LHCN-M2 (cell line): ENCODE data around the gene TECTA. TPM values are rescaled to one million over a fixed set of nuclear protein-coding genes. Genes with fewer than 3 reads are reported as not detected.
A peak's percentile ranks its signal among the peaks of the same experiment; 100 is the strongest.
"Not testable (repeated sequence)": the region's sequence is repeated elsewhere in the genome, so short reads cannot be mapped to it uniquely, and the experiment has no call there.

Source experiments
- DNase-seq: peaks from one replicate; pipeline ENCODE4 v3.0.0-alpha.2; 2012; ENCODE audit warnings: low read depth
- total RNA-seq: library from RNA; depleted of rRNA; stranded (reverse); fragments of >200 nt; gene quantifications from 2 replicates; pipeline ENCODE4 v1.2.3, GENCODE V29; 2014

TECTA gene
- total RNA-seq, 1 experiment from 2014 or later, result 0.40 TPM

GRCh38 chr11:121163658-121164308 is 62.7 kb downstream of the TECTA start:
- DNase-seq, result no peak

DNA sequence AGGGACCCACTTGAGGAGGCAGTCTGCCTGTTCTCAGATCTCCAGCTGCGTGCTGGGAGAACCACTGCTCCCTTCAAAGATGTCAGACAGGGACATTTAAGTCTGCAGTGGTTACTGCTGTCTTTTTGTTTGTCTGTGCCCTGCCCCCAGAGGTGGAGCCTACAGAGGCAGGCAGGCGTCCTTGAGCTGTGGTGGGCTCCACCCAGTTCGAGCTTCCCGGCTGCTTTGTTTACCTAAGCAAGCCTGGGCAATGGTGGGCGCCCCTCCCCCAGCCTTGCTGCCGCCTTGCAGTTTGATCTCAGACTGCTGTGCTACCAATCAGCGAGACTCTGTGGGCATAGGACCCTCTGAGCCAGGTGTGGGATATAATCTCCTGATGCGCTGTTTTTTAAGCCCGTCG is 76.6 kb downstream of the TECTA start:
- not testable (repeated sequence) for DNase-seq

- no peak for DNase-seq
Measured at GRCh38 chr11:121179306-121179705, 78.3 kb downstream of the TECTA start.

DNA sequence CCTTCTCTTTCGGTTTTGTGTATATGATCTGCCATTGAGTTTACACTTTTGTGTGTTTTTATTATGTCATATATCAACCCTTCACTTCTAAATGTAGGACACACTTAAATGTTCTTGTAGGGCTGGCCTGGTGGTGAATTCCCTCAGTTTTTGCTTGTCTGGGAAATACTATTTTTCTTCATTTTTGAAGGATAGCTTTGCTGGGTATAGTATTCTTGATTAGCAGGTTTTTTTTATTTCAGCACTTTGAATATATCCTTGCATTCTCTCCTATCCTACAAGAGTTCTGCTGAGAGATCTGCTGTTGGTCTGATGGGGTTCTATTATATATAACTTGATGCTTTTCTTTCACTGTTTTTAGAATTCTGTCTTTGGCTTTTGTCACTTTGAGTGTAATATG is 79.1 kb downstream of the TECTA start:
- DNase-seq, result no peak

GRCh38 chr11:121188776-121189175 is 87.7 kb downstream of the TECTA start:
- DNase-seq, result no peak

GRCh38 chr11:121191818-121192217 is 90.8 kb downstream of the TECTA start:
- no peak for DNase-seq

- DNase-seq, result peak; percentile 59
Measured at GRCh38 chr11:121194731-121195596, 93.9 kb downstream of the TECTA start.

GRCh38 chr11:121198491-121198890 is 97.4 kb downstream of the TECTA start:
- DNase-seq, result no peak

DNA sequence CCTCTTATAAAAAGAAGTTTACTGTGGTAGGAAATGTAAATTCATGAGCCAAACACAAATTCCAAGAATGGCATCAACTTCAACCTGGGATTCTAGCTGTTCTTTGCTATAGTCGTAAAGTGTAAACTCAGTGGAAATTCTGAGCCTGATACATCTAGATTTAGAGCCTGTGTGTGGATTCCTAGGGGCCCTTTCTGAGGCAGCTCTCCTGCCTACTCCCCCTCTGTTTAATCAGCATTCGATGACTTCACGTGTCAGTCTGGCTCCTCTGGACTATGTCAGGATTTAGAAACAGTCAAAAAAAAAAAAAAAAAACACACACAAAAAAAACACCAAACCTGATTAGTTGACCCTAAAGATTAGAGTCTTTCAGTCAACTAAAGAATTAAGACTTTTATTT is 98.5 kb downstream of the TECTA start:
- DNase-seq, result no peak

DNA sequence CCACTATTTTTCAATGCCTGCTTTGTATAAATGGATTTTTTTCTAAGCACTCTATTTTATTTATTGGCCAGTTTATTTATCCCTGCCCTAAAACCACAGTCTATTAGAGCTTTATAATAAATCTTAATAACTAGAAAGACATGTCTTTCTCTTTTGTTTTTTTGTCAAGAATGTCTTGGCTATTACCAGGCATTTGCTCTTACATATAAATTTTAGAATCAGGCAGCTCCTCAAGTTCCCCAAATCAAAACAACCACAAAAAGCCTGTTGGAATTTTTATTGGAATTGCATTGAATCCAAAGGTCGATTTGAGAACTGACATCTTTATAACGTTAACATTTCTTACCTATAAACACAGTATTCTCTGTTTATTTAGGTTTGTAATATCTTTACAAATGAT is 105.8 kb downstream of the TECTA start:
- DNase-seq, result peak; percentile 2

DNA sequence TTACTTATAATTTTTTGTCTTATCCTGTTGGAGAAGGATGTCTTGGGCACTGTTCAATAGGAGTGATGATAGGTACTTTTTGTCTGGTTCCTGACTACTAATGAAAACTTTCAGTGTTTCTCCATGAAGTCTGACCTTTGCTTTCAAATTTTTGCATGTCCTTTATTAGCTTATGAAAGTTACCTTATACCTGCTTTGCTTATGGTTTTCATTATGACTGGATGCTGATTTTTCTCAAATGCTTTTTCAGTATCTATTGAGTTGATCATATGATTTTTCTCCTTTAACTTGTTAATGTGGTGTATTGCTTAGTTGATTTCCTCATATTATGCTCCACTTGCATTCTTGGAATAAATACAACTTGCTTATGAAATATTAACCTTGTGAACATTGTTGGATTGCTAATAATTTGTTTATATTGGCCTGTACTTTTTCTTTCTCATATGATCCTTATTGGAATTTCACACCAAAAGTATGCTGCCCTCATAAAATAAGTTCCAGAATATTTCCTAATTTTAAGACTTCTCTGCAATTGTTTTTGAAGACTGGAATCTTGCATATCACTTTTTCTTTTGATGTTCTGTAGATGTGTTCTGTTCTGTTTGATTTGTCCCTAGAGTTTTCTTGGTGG is 106.6 kb downstream of the TECTA start:
- peak; percentile 32 for DNase-seq

DNA sequence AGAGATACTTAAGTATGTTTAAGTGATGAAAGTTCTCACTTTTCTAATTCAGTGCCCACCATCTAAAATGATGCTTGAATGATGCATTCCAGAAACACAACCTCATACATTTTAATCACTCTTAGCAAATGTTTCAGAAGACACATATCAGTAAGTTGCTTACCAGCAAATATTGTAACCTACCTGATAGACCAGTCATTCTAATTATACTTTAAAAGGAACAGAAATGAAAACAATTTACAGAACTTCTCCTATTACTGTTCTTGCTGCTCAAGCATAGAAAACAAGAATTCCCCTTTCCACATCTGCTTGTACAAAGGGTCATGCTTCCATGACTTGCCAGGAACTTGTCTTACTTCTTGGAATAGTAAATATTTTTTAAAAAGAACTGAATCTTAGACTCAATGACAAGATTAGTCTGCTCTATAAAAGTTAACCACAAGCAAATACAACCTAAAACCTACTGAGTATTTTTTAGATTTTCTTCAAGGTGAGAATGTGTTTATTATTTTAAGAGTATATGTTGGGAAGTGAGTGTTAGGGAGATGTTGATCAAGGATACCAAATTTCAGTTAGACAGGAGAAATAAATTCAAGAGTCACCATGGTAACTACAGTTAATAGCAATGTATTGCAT is 109.5 kb downstream of the TECTA start:
- DNase-seq, result no peak

- no peak for DNase-seq
Measured at GRCh38 chr11:121211626-121212025, 110.6 kb downstream of the TECTA start.

- DNase-seq, result peak; percentile 8
Measured at GRCh38 chr11:121212536-121213361, 111.7 kb downstream of the TECTA start.

DNA sequence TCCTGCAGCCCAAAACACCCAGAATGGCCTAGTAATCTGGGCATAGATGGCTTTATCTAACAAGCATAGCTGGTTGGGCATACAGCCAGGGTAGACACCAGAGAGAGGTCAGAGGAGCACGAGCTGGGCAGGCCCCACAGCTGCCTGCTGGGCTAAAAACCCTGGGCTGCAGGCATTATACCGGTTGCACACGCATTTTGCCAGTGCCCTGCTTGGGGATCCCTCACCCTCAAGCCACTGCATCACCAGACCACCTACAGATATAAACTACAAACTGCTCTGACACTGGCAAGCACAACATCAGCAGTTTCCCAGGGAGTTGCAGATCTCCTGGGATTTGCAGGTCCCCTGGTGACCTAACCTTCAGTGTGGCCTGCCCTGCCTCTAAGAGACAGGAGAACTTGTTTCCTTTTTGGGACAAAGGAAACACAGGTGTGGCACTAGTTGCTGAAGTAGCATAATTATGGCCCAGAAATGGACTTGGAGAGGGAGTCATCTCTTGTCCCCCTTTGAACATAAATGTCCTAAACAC is 112.4 kb downstream of the TECTA start:
- no peak for DNase-seq

DNA sequence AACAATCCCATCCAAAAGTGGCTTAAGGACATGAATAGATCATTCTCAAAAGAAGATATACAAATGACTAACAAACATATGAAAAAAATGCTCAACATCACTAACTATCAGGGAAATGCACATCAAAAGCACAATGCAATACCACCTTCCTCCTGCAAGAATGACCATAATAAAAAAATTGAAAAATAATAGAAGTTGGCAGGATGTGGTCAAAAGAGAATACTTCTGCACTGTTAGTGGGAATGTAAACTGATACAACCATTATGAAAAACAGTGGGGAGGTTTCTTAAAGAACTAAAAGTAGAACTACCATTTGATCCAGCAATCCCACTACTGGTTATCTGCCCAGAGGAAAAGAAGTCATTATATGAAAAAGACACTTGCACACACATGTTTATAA is 113.8 kb downstream of the TECTA start:
- peak; percentile 61 for DNase-seq

DNA sequence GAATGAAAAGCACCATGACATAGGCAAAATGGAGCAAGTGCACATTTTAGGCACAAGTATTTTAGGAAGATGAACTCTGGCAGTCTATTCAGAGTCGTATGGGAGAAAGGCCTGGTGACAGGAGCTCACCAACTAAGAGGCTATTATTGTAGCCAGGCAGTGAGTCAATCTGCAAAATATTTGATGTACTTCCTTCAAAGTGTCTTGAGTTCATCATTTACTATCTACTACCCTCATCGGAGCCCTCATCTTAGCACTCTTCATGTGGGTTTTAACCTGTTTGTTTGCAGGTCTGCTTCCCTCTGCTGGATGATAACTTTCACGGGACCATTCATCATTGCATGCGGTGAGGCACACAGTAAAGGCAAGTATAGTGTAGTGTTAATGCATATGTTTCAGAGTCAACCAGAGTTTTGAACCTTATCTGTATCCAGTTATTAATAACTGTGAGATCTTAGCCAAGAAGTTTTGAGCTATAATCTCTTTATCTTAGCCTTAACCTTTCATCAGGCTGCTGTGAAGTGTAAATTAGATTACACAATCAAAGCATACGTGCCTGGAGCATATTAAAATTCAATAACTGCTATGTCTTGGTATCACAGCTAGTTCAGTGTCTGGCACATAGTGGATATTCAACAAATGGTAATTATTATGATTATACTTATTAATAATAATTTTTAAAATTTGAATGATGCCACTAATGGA is 120.6 kb downstream of the TECTA start:
- DNase-seq, result no peak

DNA sequence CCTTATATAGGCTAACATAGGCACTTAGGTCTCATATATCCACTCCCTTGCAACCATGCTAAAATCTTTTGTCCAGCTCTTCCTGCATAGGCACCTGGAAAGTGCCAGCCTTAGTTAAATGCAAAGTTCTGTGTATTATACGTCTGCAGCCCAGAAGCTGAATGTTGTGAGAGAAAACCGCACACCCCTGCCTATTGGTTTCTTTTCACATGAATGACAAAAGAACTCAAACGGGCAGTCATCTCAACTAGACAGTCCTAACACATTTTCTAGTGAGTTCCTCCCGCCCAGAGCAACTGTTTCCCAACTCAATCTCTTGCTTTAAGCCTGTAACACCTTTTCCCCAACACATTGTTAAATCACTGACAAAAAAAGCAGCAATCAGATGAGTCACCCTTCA is 122.1 kb downstream of the TECTA start:
- no peak for DNase-seq

DNA sequence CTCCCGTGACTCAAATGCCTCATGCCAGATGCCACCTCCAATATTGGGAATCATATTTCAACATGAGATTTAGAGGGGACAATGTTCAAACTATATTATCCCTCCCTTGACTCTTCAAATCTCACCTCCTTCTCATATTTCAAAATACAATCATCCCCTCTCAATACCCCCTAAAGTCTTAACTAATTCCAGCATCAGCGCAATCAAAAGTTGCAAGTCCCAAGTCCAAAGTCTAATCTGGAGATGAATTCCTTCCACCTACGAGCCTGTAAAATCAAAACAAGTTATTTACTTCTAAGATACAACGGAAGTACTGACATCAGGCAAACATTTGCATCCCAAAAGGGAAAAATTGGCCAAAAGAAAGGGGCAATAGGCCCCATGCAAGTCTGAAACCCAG is 124.3 kb downstream of the TECTA start:
- DNase-seq, result no peak
